Fibroblast of skin of left biceps (primary cell): ENCODE measurements around the gene MED13.

Experiments
- DNase-seq, 2 experiments: peaks; one replicate each; pipeline ENCODE4 v3.0.0-alpha.2; 2013; ENCODE audit warnings: low read depth in 2 of 2

The MED13 gene

GRCh38 chr17:62064791-62065563 is at the start of gene MED13:
Gene MED13, minus strand, starts transcription at chr17:62065278. Its CDS starts 73 bp downstream, at chr17:62065205.
- no peak for DNase-seq

- DNase-seq, result no peak
Observed at GRCh38 chr17:62112229-62112628, 47.2 kb upstream of the MED13 start.

- DNase-seq, result no peak
Observed at GRCh38 chr17:62111562-62112171, 46.6 kb upstream of the MED13 start.

- DNase-seq, result no peak
Observed at GRCh38 chr17:62110923-62111484, 45.9 kb upstream of the MED13 start.

- DNase-seq, result no peak
Observed at GRCh38 chr17:62109924-62110323, 44.8 kb upstream of the MED13 start.

GRCh38 chr17:62109378-62109902 is 44.4 kb upstream of the MED13 start:
- peak; percentile 9 to 13 for DNase-seq

- no peak for DNase-seq
Observed at GRCh38 chr17:62105861-62106260, 40.8 kb upstream of the MED13 start.

- no peak for DNase-seq
Observed at GRCh38 chr17:62105357-62105756, 40.3 kb upstream of the MED13 start.

GRCh38 chr17:62101515-62101914 is 36.4 kb upstream of the MED13 start:
- no peak for DNase-seq

- no peak for DNase-seq
Observed at GRCh38 chr17:62101090-62101489, 36.0 kb upstream of the MED13 start.

- no peak for DNase-seq
Observed at GRCh38 chr17:62100055-62100454, 35.0 kb upstream of the MED13 start.

- no peak for DNase-seq
Observed at GRCh38 chr17:62099532-62099931, 34.5 kb upstream of the MED13 start.

GRCh38 chr17:62098623-62099231 is 33.6 kb upstream of the MED13 start:
- no peak for DNase-seq

- DNase-seq, result no peak
Observed at GRCh38 chr17:62096401-62096670, 31.3 kb upstream of the MED13 start.

GRCh38 chr17:62094175-62094574 is 29.1 kb upstream of the MED13 start:
- DNase-seq, result no peak

GRCh38 chr17:62093188-62094155 is 28.4 kb upstream of the MED13 start:
- DNase-seq, result peak; percentile 21

- no peak for DNase-seq
Observed at GRCh38 chr17:62092784-62093183, 27.7 kb upstream of the MED13 start.

GRCh38 chr17:62091804-62092203 is 26.7 kb upstream of the MED13 start:
- no peak for DNase-seq

GRCh38 chr17:62090868-62091267 is 25.8 kb upstream of the MED13 start:
- no peak for DNase-seq

- DNase-seq, result no peak
Observed at GRCh38 chr17:62090021-62090824, 25.1 kb upstream of the MED13 start.

GRCh38 chr17:62089334-62089733 is 24.3 kb upstream of the MED13 start:
- no peak for DNase-seq
